Loucy (cell line): ENCODE data around the gene KLF8.

Experiments
- CTCF ChIP-seq: fragments of 200-600 bp; sonication (generic); conservative IDR thresholded peaks from 2 replicates; pipeline ENCODE4 v1.5.1; 2014; ENCODE audit warnings: mild to moderate bottlenecking, antibody characterized with exemption, low read length
- EZH2phosphoT487 ChIP-seq: fragments of 200-600 bp; IDR thresholded peaks from 2 replicates; pipeline ENCODE4 v1.6.1; 2018; ENCODE audit warnings: antibody characterized with exemption, mild to moderate bottlenecking, moderate library complexity, borderline replicate concordance

GRCh38 chrX:56313308-56313707 is 81.2 kb downstream of the KLF8 start:
- TF ChIP-seq CTCF = no peak
- TF ChIP-seq EZH2phosphoT487 = no peak
